NCI-H510A (cell line): ENCODE results near the gene RAB36.

Experiments used
- DNase-seq: peaks from one replicate; lab custom pipeline; 2025; lab: John Stamatoyannopoulos, UW

Gene RAB36

GRCh38 chr22:23158516-23159290 is 13.4 kb downstream of the RAB36 start:
- no peak for DNase-seq

GRCh38 chr22:23159291-23159630 is 14.0 kb downstream of the RAB36 start:
- no peak for DNase-seq

GRCh38 chr22:23161029-23161428 is 15.8 kb downstream of the RAB36 start:
- DNase-seq, result no peak

GRCh38 chr22:23161574-23161973 is 16.3 kb downstream of the RAB36 start:
- no peak for DNase-seq

- no peak for DNase-seq
These were observed 18.4 kb downstream of the RAB36 start for GRCh38 chr22:23163665-23164064.

- DNase-seq, result no peak
These were observed 18.8 kb downstream of the RAB36 start for GRCh38 chr22:23164091-23164490.

GRCh38 chr22:23166042-23166831 is 21.0 kb downstream of the RAB36 start:
- no peak for DNase-seq

- DNase-seq, result no peak
These were observed 21.8 kb downstream of the RAB36 start for GRCh38 chr22:23166841-23167616.

- DNase-seq, result no peak
These were observed 23.2 kb downstream of the RAB36 start for GRCh38 chr22:23168391-23169042.

- DNase-seq, result no peak
These were observed 23.7 kb downstream of the RAB36 start for GRCh38 chr22:23169043-23169406.

GRCh38 chr22:23175817-23176644 is 30.8 kb downstream of the RAB36 start:
- DNase-seq, result no peak

GRCh38 chr22:23176645-23177027 is 31.4 kb downstream of the RAB36 start:
- no peak for DNase-seq

GRCh38 chr22:23177197-23177596 is 31.9 kb downstream of the RAB36 start:
- no peak for DNase-seq

GRCh38 chr22:23178512-23179254 is 33.4 kb downstream of the RAB36 start:
- no peak for DNase-seq

GRCh38 chr22:23179381-23180299 is 34.4 kb downstream of the RAB36 start:
- no peak for DNase-seq

GRCh38 chr22:23180301-23180892 is 35.1 kb downstream of the RAB36 start, which contains the start of gene BCR:
Gene BCR, plus strand, starts transcription at chr22:23180509. Its CDS starts 452 bp downstream, at chr22:23180961.
- DNase-seq, result no peak

GRCh38 chr22:23180893-23181720 is 35.8 kb downstream of the RAB36 start:
- DNase-seq, result no peak

GRCh38 chr22:23181721-23182308 is 36.5 kb downstream of the RAB36 start:
- no peak for DNase-seq
